SK-N-SH (cell line): ENCODE results near the gene SLC34A3. TPM values are rescaled to one million over a fixed set of nuclear protein-coding genes. Genes with fewer than 3 reads are reported as not detected.

ENCODE experiments used
- CTCF ChIA-PET: fragments of 300-600, 350-600 bp; formaldehyde crosslinking; extraction: SDS; loops from one replicate; lab custom pipeline; 2021; lab: Yijun Ruan, JAX
- POLR2A ChIA-PET: fragments of 350-600 bp; sonication (Branson Sonifier 250); formaldehyde crosslinking; extraction: SDS; loops from one replicate; lab custom pipeline; 2020; ENCODE audit warnings: antibody characterized with exemption, inconsistent platforms; lab: Yijun Ruan, JAX
- DNase-seq: peaks from one replicate; pipeline ENCODE4 v3.0.0; 2012
- H2AFZ ChIP-seq: fragments of 200-600 bp; sonication (generic); 2 replicates; pipeline ENCODE4 v1.8.1; 2016; ENCODE audit warnings: antibody characterized with exemption, mild to moderate bottlenecking, low read depth
- H3F3A ChIP-seq: fragments of 200-600 bp; sonication (generic); replicated peaks from 2 replicates; pipeline ENCODE3; 2016; ENCODE audit warnings: antibody characterized with exemption, mild to moderate bottlenecking; ENCODE audit not compliant: insufficient read depth
- H3K27ac ChIP-seq, 2 experiments: fragments of 200-500 bp in 1 of 2; fragments of 200-600 bp in 1 of 2; sonication (Bioruptor generic) in 1 of 2; sonication (generic), shearing (Covaris generic) in 1 of 2; 2 replicates each; pipeline versions ENCODE4 v1.5.1 to v1.6.1; 2014 to 2016; ENCODE audit warnings: low read depth in 2 of 2, inconsistent platforms in 1 of 2, low read length in 1 of 2, mild to moderate bottlenecking in 1 of 2, mixed read lengths in 1 of 2
- H3K27me3 ChIP-seq: fragments of 200-600 bp; sonication (generic), shearing (Covaris generic); 2 replicates; pipeline ENCODE4 v1.6.1; 2016; ENCODE audit warnings: mixed run types; ENCODE audit not compliant: insufficient read depth
- H3K36me3 ChIP-seq, 2 experiments: fragments of 200-500 bp in 1 of 2; fragments of 200-600 bp in 1 of 2; sonication (Bioruptor generic) in 1 of 2; sonication (generic) in 1 of 2; replicated peaks in 1 of 2; 2 replicates each; pipeline versions ENCODE3 to v1.5.1; 2014 to 2016; ENCODE audit warnings: low read length in 1 of 2, mild to moderate bottlenecking in 1 of 2; ENCODE audit not compliant: insufficient read depth in 2 of 2, control insufficient read depth in 1 of 2
- H3K4me1 ChIP-seq, 2 experiments: fragments of 200-500 bp in 1 of 2; fragments of 200-600 bp in 1 of 2; sonication (Bioruptor generic) in 1 of 2; sonication (generic), shearing (Covaris generic) in 1 of 2; 2 replicates each; pipeline versions ENCODE4 v1.5.1 to v1.6.1; 2014 to 2016; ENCODE audit warnings: low read depth in 1 of 2, low read length in 1 of 2, mixed run types in 1 of 2; ENCODE audit not compliant: insufficient read depth in 2 of 2, control insufficient read depth in 1 of 2
- H3K4me2 ChIP-seq: fragments of 200-600 bp; sonication (generic), shearing (Covaris generic); 2 replicates; pipeline ENCODE4 v1.6.1; 2017; ENCODE audit warnings: mixed run types
- H3K4me3 ChIP-seq, 2 experiments: fragments of 200-500 bp in 1 of 2; fragments of 200-600 bp in 1 of 2; sonication (Bioruptor generic) in 1 of 2; sonication (generic), shearing (Covaris generic) in 1 of 2; 2 replicates each; pipeline versions ENCODE4 v1.5.1 to v1.8.1; 2014 to 2016; ENCODE audit warnings: low read depth in 2 of 2, inconsistent platforms in 1 of 2, low read length in 1 of 2, mild to moderate bottlenecking in 1 of 2, mixed read lengths in 1 of 2, moderate library complexity in 1 of 2
- H3K79me2 ChIP-seq: fragments of 200-600 bp; sonication (generic); 2 replicates; pipeline ENCODE4 v1.8.1; 2017; ENCODE audit warnings: mild to moderate bottlenecking; ENCODE audit not compliant: insufficient read depth
- H3K9ac ChIP-seq: fragments of 200-600 bp; sonication (generic); 2 replicates; pipeline ENCODE4 v1.6.1; 2017; ENCODE audit warnings: mixed run types
- H3K9me2 ChIP-seq: fragments of 200-600 bp; sonication (generic); 2 replicates; pipeline ENCODE4 v1.6.1; 2017; ENCODE audit warnings: mixed run types
- H3K9me3 ChIP-seq: fragments of 200-600 bp; sonication (generic); 2 replicates; pipeline ENCODE4 v1.6.1; 2017; ENCODE audit warnings: mixed run types, mild to moderate bottlenecking, moderate library complexity
- H4K20me1 ChIP-seq: fragments of 200-600 bp; sonication (generic); 2 replicates; pipeline ENCODE4 v1.6.1; 2017; ENCODE audit warnings: mild to moderate bottlenecking, mixed run types; ENCODE audit not compliant: insufficient read depth
- ELF1 ChIP-seq: IDR thresholded peaks from 2 replicates; pipeline ENCODE4 v1.4.0; 2012
- EZH2phosphoT487 ChIP-seq: fragments of 200-600 bp; sonication (generic); IDR thresholded peaks from 2 replicates; pipeline ENCODE4 v1.6.1; 2017; ENCODE audit warnings: low read depth, mixed run types, mild to moderate bottlenecking, antibody characterized with exemption, moderate library complexity, borderline replicate concordance
- FOSL2 ChIP-seq: IDR thresholded peaks from 2 replicates; pipeline ENCODE4 v1.4.0; 2012; ENCODE audit warnings: low read depth, mild to moderate bottlenecking, moderate library complexity, borderline replicate concordance
- FOXJ3 ChIP-seq: sonication (generic); formaldehyde crosslinking; IDR thresholded peaks from 2 replicates; pipeline ENCODE4 v1.5.1; 2020; ENCODE audit warnings: mild to moderate bottlenecking, missing genetic modification reagents
- FOXM1 ChIP-seq: IDR thresholded peaks from 2 replicates; pipeline ENCODE4 v1.4.0; 2012; ENCODE audit warnings: low read depth, mild to moderate bottlenecking
- GABPA ChIP-seq: IDR thresholded peaks from 2 replicates; pipeline ENCODE4 v1.4.0; 2012; ENCODE audit warnings: low read depth, mild to moderate bottlenecking
- GATA2 ChIP-seq: sonication (generic); formaldehyde crosslinking; IDR thresholded peaks from 2 replicates; pipeline ENCODE4 v1.5.0; 2020; ENCODE audit warnings: mild to moderate bottlenecking, missing genetic modification reagents
- MXI1 ChIP-seq: IDR thresholded peaks from 2 replicates; pipeline ENCODE4 v1.6.1; 2012; ENCODE audit warnings: mild to moderate bottlenecking, low read depth, low read length, improper control_type of control experiment
- NRF1 ChIP-seq: IDR thresholded peaks from 2 replicates; pipeline ENCODE4 v1.6.1; 2012; ENCODE audit warnings: low read depth, mild to moderate bottlenecking, low read length
- RCOR1 ChIP-seq: fragments of 150-350 bp; IDR thresholded peaks from 2 replicates; pipeline ENCODE4 v1.6.1; 2017; ENCODE audit warnings: antibody characterized with exemption, low read length
- SIN3A ChIP-seq: IDR thresholded peaks from 2 replicates; pipeline ENCODE4 v1.6.1; 2012; ENCODE audit warnings: low read depth, mild to moderate bottlenecking, low read length, moderate library complexity, borderline replicate concordance
- TAF1 ChIP-seq: IDR thresholded peaks from 2 replicates; pipeline ENCODE4 v1.6.1; 2012; ENCODE audit warnings: low read depth, mild to moderate bottlenecking, low read length, moderate library complexity, borderline replicate concordance
- USF2 ChIP-seq: fragments of 150-350 bp; IDR thresholded peaks from 2 replicates; pipeline ENCODE4 v1.6.1; 2017; ENCODE audit warnings: antibody characterized with exemption, low read length, low read depth, borderline replicate concordance
- WGBS: methylation state at CpG from one replicate; pipeline ENCODE4 v1.1.6; 2017; ENCODE audit warnings: low lambda C conversion rate; 5-methylcytosine and 5-hydroxymethylcytosine counted together
- polyA plus RNA-seq, 3 experiments: library from polyadenylated mRNA; depleted of rRNA; stranded (reverse); fragments of >200 nt; gene quantifications; 2 replicates each; pipeline ENCODE4 v1.2.3, GENCODE V29; 2012
- TF ChIP-seq, protein P1 (sequence below): IDR thresholded peaks from 2 replicates; pipeline ENCODE4 v1.4.0; 2012; ENCODE audit warnings: low read depth
- TF ChIP-seq, protein P2 (sequence below): IDR thresholded peaks from 2 replicates; pipeline ENCODE4 v1.4.0; 2012; ENCODE audit warnings: low read depth, borderline replicate concordance
- TF ChIP-seq, protein P3 (sequence below): IDR thresholded peaks from 2 replicates; pipeline ENCODE4 v1.4.0; 2012; ENCODE audit warnings: low read depth, borderline replicate concordance

Gene SLC34A3
- polyA plus RNA-seq, 1 of the 3 experiments (the other 2 are of a cell fraction) = not detected

DNA sequence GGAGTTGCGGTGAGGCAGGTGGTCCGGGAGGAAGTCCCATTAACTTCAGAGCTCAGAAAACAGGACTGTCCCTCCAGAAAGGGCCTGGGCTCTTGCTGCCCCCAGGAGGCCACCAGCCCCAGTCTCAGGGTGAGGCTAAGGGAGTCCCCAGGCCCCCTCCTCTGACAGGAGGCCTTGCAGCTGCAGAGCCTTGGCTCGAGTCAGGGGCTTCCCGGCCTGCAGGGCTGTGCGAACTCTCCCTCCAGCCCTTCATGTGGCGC, 17.1 kb downstream of the SLC34A3 start:
- 80% methylated on average over 3 of the region's 6 CpGs for WGBS
- no peak for DNase-seq
- Histone ChIP-seq H2AFZ (no peak overlapping the region), H3K79me2 (peaks cover 14% of the 10 kb centered on the region), H4K20me1 (peaks cover 16% of the 10 kb centered on the region), H3K27ac (no peak overlapping the region), H3K9me2 (no peaks in the 10 kb centered on the region), H3K4me3 (no peak overlapping the region)
- CTCF ChIA-PET = interaction anchor here (1.2 to 8.2 kb wide), 2 partner anchors 11 to 183 kb away, joined by 4 to 38 read pairs; no protein-coding TSS in a partner anchor
- POLR2A ChIA-PET = no interaction called here
- TF ChIP-seq NRF1 = no peak
- TF ChIP-seq EZH2phosphoT487 = no peak
- TF ChIP-seq, protein P1, sequence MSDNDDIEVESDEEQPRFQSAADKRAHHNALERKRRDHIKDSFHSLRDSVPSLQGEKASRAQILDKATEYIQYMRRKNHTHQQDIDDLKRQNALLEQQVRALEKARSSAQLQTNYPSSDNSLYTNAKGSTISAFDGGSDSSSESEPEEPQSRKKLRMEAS = no peak
- no peak for TF ChIP-seq GATA2 (CRISPR knock-in tag)
- TF ChIP-seq FOSL2 = no peak
- TF ChIP-seq MXI1 = no peak
- TF ChIP-seq, all 33 proteins: peak for 0
- Histone ChIP-seq H3K9me3 (no peaks in the 10 kb centered on the region), H3K9ac (no peak overlapping the region), H3F3A (peaks cover 7% of the 10 kb centered on the region), H3K4me2 (no peak overlapping the region), H3K4me1 (peaks cover 5 to 11% of the 10 kb centered on the region in 2 experiments; a peak in 1 of 4 replicates), H3K36me3 (peaks cover 5 to 9% of the 10 kb centered on the region in 2 experiments), H3K27me3 (no peaks in the 10 kb centered on the region)

DNA sequence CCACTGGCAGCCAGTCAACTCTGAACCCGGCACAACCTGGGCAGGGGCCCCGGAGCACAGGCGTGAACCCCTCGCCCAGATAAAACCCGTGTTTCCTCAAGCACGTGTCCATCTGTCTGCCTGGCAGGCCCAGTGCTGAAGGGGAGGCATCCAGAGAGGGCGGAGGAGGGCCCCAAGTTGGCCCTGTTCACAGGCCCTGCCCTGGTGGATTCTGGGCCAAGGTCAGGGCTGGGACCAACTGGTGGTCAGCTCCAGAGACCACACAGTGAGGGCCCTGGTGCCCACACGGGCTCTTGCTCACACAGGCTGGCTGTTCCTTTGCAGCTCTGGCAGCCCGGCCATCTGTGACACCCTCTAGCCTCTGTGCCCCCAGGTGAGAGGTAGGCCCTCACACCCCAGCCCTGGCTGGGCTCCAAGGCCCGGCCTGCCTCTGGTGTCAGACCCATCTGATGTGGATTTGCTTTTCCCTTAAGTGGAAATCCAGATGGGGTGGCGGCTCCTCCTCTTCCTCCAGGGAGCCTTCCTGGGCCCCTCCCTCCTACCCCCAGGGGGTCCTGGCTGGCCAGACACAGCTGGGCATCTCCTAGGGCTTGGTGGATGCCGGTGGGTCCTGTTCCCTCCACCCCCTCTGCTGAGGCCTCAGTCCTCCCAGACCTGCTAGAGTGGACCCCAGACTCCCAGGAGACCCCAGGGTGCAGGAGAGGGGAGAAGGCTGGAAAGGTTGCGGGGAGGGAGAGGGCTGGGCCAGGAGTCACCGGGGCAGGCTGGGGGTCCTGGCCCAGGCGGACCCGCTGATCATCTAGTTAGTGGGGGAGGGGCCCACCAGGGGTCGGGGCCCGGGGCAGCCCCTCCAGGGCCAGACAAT, 19.9 kb downstream of the SLC34A3 start:
- no peak overlapping the region for H3K4me3 ChIP-seq
- POLR2A ChIA-PET = interaction anchor here (1.9 kb wide), 1 partner anchor 10 kb away, joined by 11 read pairs; the partner anchor contains the start of gene TUBB4B

More for the DNA sequence above, 19.9 kb downstream of the SLC34A3 start:
- H3K27ac ChIP-seq = no peak overlapping the region
- no peaks in the 10 kb centered on the region for H3K27me3 ChIP-seq
- no peaks in the 10 kb centered on the region for H3K9me3 ChIP-seq
- TF ChIP-seq ELF1 (no peak), RCOR1 (no peak), GABPA (no peak), SIN3A (no peak), USF2 (no peak), TAF1 (no peak), FOXJ3 (no peak), FOXM1 (no peak)
- TF ChIP-seq, protein P2, sequence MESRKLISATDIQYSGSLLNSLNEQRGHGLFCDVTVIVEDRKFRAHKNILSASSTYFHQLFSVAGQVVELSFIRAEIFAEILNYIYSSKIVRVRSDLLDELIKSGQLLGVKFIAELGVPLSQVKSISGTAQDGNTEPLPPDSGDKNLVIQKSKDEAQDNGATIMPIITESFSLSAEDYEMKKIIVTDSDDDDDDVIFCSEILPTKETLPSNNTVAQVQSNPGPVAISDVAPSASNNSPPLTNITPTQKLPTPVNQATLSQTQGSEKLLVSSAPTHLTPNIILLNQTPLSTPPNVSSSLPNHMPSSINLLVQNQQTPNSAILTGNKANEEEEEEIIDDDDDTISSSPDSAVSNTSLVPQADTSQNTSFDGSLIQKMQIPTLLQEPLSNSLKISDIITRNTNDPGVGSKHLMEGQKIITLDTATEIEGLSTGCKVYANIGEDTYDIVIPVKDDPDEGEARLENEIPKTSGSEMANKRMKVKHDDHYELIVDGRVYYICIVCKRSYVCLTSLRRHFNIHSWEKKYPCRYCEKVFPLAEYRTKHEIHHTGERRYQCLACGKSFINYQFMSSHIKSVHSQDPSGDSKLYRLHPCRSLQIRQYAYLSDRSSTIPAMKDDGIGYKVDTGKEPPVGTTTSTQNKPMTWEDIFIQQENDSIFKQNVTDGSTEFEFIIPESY = no peak
- TF ChIP-seq, protein P3, sequence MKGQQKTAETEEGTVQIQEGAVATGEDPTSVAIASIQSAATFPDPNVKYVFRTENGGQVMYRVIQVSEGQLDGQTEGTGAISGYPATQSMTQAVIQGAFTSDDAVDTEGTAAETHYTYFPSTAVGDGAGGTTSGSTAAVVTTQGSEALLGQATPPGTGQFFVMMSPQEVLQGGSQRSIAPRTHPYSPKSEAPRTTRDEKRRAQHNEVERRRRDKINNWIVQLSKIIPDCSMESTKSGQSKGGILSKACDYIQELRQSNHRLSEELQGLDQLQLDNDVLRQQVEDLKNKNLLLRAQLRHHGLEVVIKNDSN = no peak
- TF ChIP-seq, protein P1 = no peak
- DNase-seq = no peak
- H2AFZ ChIP-seq = no peak overlapping the region
- no peak overlapping the region for H3K4me2 ChIP-seq
- no peaks in the 10 kb centered on the region for H4K20me1 ChIP-seq
- WGBS = 90% methylated on average over 9 of the region's 18 CpGs
- H3K9me2 ChIP-seq = no peaks in the 10 kb centered on the region
- H3K9ac ChIP-seq = no peak overlapping the region
- peaks cover 4% of the 10 kb centered on the region for H3K79me2 ChIP-seq
- CTCF ChIA-PET = interaction anchor here (1.7 to 8.2 kb wide), 3 partner anchors 11 to 52 kb away, joined by 4 to 38 read pairs (median 7); partner anchors contain the start of gene NRARP
- H3F3A ChIP-seq = no peaks in the 10 kb centered on the region
- no peaks in the 10 kb centered on the region for H3K36me3 ChIP-seq
- H3K4me1 ChIP-seq = peaks cover 0 to 14% of the 10 kb centered on the region in 2 experiments; a peak in 1 of 4 replicates
